HFFc6 (cell line): Measurements from ENCODE around the gene DENND2C. TPM values are rescaled to one million over a fixed set of nuclear protein-coding genes. Genes with fewer than 3 reads are reported as not detected.

Experiments used
- DNase-seq: peaks from one replicate; pipeline ENCODE4 v3.0.0-alpha.2; 2018
- H3K27ac Mint-ChIP-seq: 2 replicates; pipeline ENCODE4 v1.8.0; 2020; ENCODE audit warnings: mild to moderate bottlenecking, mixed read lengths
- H3K27me3 Mint-ChIP-seq: 2 replicates; pipeline ENCODE4 v1.8.0; 2021; ENCODE audit warnings: mild to moderate bottlenecking, moderate library complexity, mixed read lengths; ENCODE audit not compliant: insufficient read depth
- H3K36me3 Mint-ChIP-seq: 2 replicates; pipeline ENCODE4 v1.8.0; 2021; ENCODE audit warnings: low read depth, mixed read lengths
- H3K4me1 Mint-ChIP-seq: 2 replicates; pipeline ENCODE4 v1.8.0; 2020; ENCODE audit warnings: low read depth, mixed read lengths
- H3K4me3 Mint-ChIP-seq: 2 replicates; pipeline ENCODE4 v1.8.0; 2020; ENCODE audit warnings: mild to moderate bottlenecking, moderate library complexity, mixed read lengths
- H3K9me3 Mint-ChIP-seq: 2 replicates; pipeline ENCODE4 v1.8.0; 2020; ENCODE audit warnings: mild to moderate bottlenecking, mixed read lengths
- CTCF ChIP-seq: fragments of 200-600 bp; sonication (generic); IDR thresholded peaks from 2 replicates; pipeline ENCODE4 v1.5.0; 2021; ENCODE audit warnings: antibody characterized with exemption, mild to moderate bottlenecking
- long read RNA-seq: library from polyadenylated mRNA; unstranded; transcript quantifications from one replicate; pipeline ENCODE4 v2.0.0, GENCODE V29; 2019
- total RNA-seq, 6 experiments: library from RNA; stranded (reverse); fragmentation: NEBNext Ultra II Directional; extraction: Animal tissue kit (Norgen Biotek cat#: 25700); gene quantifications; 2 replicates in 1 of 6; 3 replicates in 5 of 6; pipeline ENCODE4 v1.2.3, GENCODE V29; 2021

Gene DENND2C
- 1 to 10 TPM; 1.5 to 2.0 (median 1.8) TPM for total RNA-seq
- long read RNA-seq = 0 reads

GRCh38 chr1:114669562-114670082, at the start of gene DENND2C:
TSS of gene DENND2C (minus strand) at chr1:114670049. CDS start at chr1:114625984, 44,065 bp downstream.
- no peak for TF ChIP-seq CTCF
- Mint-ChIP-seq H3K27ac (peak within 1 kb of the TSS; percentile 99), H3K4me3 (peak within 1 kb of the TSS; percentile 95), H3K36me3 (no peaks in the 10 kb centered on the region), H3K4me1 (peaks cover 12% of the 10 kb centered on the region), H3K27me3 (0 out of 2 replicates have a peak, but pooled peaks cover 2% of the 10 kb centered on the region), H3K9me3 (no peaks in the 10 kb centered on the region)
- no peak for DNase-seq

- Mint-ChIP-seq H3K36me3 (peaks cover 76% of the 10 kb centered on the region), H3K4me3 (no peak overlapping the region), H3K9me3 (no peaks in the 10 kb centered on the region), H3K4me1 (peaks cover 52% of the 10 kb centered on the region), H3K27me3 (no peaks in the 10 kb centered on the region; the same call in 1 of the 2 replicates), H3K27ac (peak overlapping the region; percentile 5)
- peak; percentile 7 for DNase-seq
- no peak for TF ChIP-seq CTCF
Measured at GRCh38 chr1:114719424-114719787, 49.6 kb upstream of the DENND2C start.

- Mint-ChIP-seq H3K9me3 (no peaks in the 10 kb centered on the region), H3K36me3 (peaks cover 76% of the 10 kb centered on the region), H3K27me3 (no peaks in the 10 kb centered on the region; the same call in 1 of the 2 replicates), H3K4me1 (peaks cover 47% of the 10 kb centered on the region), H3K4me3 (no peak overlapping the region), H3K27ac (peak overlapping the region; percentile 43)
- DNase-seq = peak; percentile 51
- no peak for TF ChIP-seq CTCF
Measured at GRCh38 chr1:114718661-114719423, 49.0 kb upstream of the DENND2C start.

GRCh38 chr1:114716304-114717170, 46.7 kb upstream of the DENND2C start, which contains the start of gene NRAS:
TSS of gene NRAS (minus strand) at chr1:114716771. CDS start at chr1:114716160, 611 bp downstream.
- peak; percentile 84 for DNase-seq
- TF ChIP-seq CTCF = no peak
- no peaks in the 10 kb centered on the region for H3K9me3 Mint-ChIP-seq
- peak within 1 kb of the TSS; percentile 99 for H3K27ac Mint-ChIP-seq
- H3K27me3 Mint-ChIP-seq = no peaks in the 10 kb centered on the region; the same call in 1 of the 2 replicates
- peaks cover 72% of the 10 kb centered on the region for H3K36me3 Mint-ChIP-seq
- H3K4me3 Mint-ChIP-seq = peak within 1 kb of the TSS; percentile 99
- H3K4me1 Mint-ChIP-seq = peaks cover 50% of the 10 kb centered on the region

GRCh38 chr1:114715952-114716303, 46.1 kb upstream of the DENND2C start:
- Mint-ChIP-seq H3K27me3 (no peaks in the 10 kb centered on the region; the same call in 1 of the 2 replicates), H3K9me3 (no peaks in the 10 kb centered on the region), H3K36me3 (peaks cover 67% of the 10 kb centered on the region), H3K4me3 (peak overlapping the region; percentile 99), H3K4me1 (peaks cover 46% of the 10 kb centered on the region), H3K27ac (peak overlapping the region; percentile 99)
- no peak for TF ChIP-seq CTCF
- no peak for DNase-seq
